RWPE2 (cell line): ENCODE results near the gene OR13F1.

Experiments used
- ATAC-seq: fragments of 200-7000 bp; cut with Tn5 transposase; 3 replicates; pipeline ENCODE4 v1.9.1; 2021; ENCODE audit warnings: low read depth
- DNase-seq: peaks from one replicate; pipeline ENCODE4 v3.0.0-alpha.2; 2020; ENCODE audit warnings: low spot score
- H3K27ac ChIP-seq: fragments of 450-650 bp; 2 replicates; pipeline ENCODE4 v1.5.1; 2017; ENCODE audit warnings: mild to moderate bottlenecking; ENCODE audit not compliant: poor library complexity, severe bottlenecking
- H3K27me3 ChIP-seq: fragments of 250-450 bp; sonication (Bioruptor Pico); 2 replicates; pipeline ENCODE4 v1.5.1; 2021; ENCODE audit warnings: mild to moderate bottlenecking, moderate library complexity; ENCODE audit not compliant: insufficient read depth, poor library complexity, severe bottlenecking
- H3K36me3 ChIP-seq: fragments of 250-450 bp; sonication (Bioruptor Pico); 2 replicates; pipeline ENCODE4 v1.5.1; 2020; ENCODE audit warnings: low read depth, mild to moderate bottlenecking, moderate library complexity
- H3K4me1 ChIP-seq: fragments of 250-450 bp; sonication (Bioruptor Pico); 2 replicates; pipeline ENCODE4 v1.5.1; 2021; ENCODE audit warnings: mild to moderate bottlenecking, moderate library complexity; ENCODE audit not compliant: insufficient read depth, poor library complexity, severe bottlenecking
- H3K4me3 ChIP-seq: fragments of 250-450 bp; sonication (Bioruptor Pico); 2 replicates; pipeline ENCODE4 v1.5.1; 2021; ENCODE audit warnings: mild to moderate bottlenecking, moderate library complexity; ENCODE audit not compliant: severe bottlenecking
- H3K9me3 ChIP-seq: fragments of 250-450 bp; sonication (Bioruptor Pico); 2 replicates; pipeline ENCODE4 v1.5.1; 2021; ENCODE audit warnings: mild to moderate bottlenecking, moderate library complexity; ENCODE audit not compliant: severe bottlenecking
- TF ChIP-seq, protein P1 (sequence below): fragments of 450-650 bp; IDR thresholded peaks from one replicate; pipeline ENCODE4 v1.5.1; 2017; ENCODE audit warnings: mild to moderate bottlenecking, moderate library complexity; ENCODE audit not compliant: poor library complexity, severe bottlenecking

Gene OR13F1

GRCh38 chr9:104527109-104527508 is 23.0 kb downstream of the OR13F1 start, which contains the start of gene OR13C4:
OR13C4 (minus strand) TSS chr9:104527209; CDS start chr9:104527209, 0 bp downstream.
- no peak within 1 kb of the TSS for H3K27ac ChIP-seq
- H3K4me3 ChIP-seq, result no peak within 1 kb of the TSS
- DNase-seq (no peak), ATAC-seq (no peak)
- H3K4me1 ChIP-seq, result no peaks in the 10 kb centered on the region
- H3K36me3 ChIP-seq, result no peaks in the 10 kb centered on the region
- TF ChIP-seq, protein P1, sequence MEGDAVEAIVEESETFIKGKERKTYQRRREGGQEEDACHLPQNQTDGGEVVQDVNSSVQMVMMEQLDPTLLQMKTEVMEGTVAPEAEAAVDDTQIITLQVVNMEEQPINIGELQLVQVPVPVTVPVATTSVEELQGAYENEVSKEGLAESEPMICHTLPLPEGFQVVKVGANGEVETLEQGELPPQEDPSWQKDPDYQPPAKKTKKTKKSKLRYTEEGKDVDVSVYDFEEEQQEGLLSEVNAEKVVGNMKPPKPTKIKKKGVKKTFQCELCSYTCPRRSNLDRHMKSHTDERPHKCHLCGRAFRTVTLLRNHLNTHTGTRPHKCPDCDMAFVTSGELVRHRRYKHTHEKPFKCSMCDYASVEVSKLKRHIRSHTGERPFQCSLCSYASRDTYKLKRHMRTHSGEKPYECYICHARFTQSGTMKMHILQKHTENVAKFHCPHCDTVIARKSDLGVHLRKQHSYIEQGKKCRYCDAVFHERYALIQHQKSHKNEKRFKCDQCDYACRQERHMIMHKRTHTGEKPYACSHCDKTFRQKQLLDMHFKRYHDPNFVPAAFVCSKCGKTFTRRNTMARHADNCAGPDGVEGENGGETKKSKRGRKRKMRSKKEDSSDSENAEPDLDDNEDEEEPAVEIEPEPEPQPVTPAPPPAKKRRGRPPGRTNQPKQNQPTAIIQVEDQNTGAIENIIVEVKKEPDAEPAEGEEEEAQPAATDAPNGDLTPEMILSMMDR, result no peak
- H3K9me3 ChIP-seq, result no peaks in the 10 kb centered on the region
- no peaks in the 10 kb centered on the region for H3K27me3 ChIP-seq

DNA sequence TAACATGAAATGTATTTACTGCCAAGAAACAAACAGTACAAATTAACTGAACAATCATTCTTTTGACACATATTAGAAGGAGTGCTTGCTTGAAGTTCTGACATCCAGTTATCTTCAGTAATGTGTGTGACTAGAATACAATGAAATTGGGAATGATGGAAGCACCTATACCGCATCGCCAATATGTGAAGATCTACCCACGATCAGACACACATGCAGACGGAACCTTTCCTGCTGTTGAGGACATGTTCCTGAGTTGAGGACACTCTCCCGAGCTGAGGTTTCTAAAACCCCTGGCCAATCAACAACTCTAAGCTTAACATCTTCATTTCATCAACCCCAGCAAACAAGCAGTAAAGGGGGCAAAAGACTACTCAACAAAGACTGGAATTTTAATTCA is 32.7 kb downstream of the OR13F1 start, which contains the start of gene OR13C3:
Gene OR13C3 (minus strand): TSS at position 101 of the 400 bp plus-strand sequence. CDS start 133 bp downstream, outside the sequence.
- H3K4me3 ChIP-seq, result no peak within 1 kb of the TSS
- DNase-seq (no peak), ATAC-seq (no peak)
- no peak within 1 kb of the TSS for H3K27ac ChIP-seq
- no peaks in the 10 kb centered on the region for H3K4me1 ChIP-seq
- TF ChIP-seq, protein P1, result no peak
- H3K27me3 ChIP-seq, result no peaks in the 10 kb centered on the region
- no peaks in the 10 kb centered on the region for H3K9me3 ChIP-seq
- H3K36me3 ChIP-seq, result no peaks in the 10 kb centered on the region

- Histone ChIP-seq H3K4me3 (no peak overlapping the region), H3K4me1 (no peaks in the 10 kb centered on the region), H3K27ac (no peak overlapping the region), H3K9me3 (no peaks in the 10 kb centered on the region), H3K36me3 (no peaks in the 10 kb centered on the region), H3K27me3 (no peaks in the 10 kb centered on the region)
- no peak for DNase-seq
- no peak for ATAC-seq
- TF ChIP-seq, protein P1, result no peak
Observed at GRCh38 chr9:104539275-104539674, 35.2 kb downstream of the OR13F1 start.

GRCh38 chr9:104544644-104545043 is 40.6 kb downstream of the OR13F1 start:
- no peaks in the 10 kb centered on the region for H3K9me3 ChIP-seq
- DNase-seq (no peak), ATAC-seq (no peak)
- no peak overlapping the region for H3K4me3 ChIP-seq
- H3K36me3 ChIP-seq, result no peaks in the 10 kb centered on the region
- no peaks in the 10 kb centered on the region for H3K4me1 ChIP-seq
- H3K27me3 ChIP-seq, result no peaks in the 10 kb centered on the region
- TF ChIP-seq, protein P1, result no peak
- H3K27ac ChIP-seq, result no peak overlapping the region

DNA sequence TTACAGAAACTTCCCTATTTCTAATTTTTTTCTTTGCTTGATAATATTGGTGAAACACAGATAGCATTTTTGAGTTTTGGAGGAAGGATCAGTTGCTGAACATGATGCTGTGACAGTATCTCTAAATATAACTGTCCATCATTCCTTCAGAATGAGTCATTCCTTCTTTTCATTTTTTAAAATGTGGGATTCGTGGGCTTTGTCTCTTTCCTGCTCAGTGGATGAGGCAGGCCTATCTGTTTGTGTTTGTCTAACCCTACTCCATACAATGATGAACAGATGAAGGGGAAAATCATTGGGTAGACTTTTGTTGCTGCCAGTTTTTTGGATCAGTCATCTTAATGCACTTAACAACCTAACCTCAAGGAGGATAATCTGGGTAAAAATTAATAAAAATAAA is 49.2 kb downstream of the OR13F1 start:
- DNase-seq (no peak), ATAC-seq (no peak)
- Histone ChIP-seq H3K27ac (no peak overlapping the region), H3K9me3 (no peaks in the 10 kb centered on the region), H3K27me3 (no peaks in the 10 kb centered on the region), H3K36me3 (no peaks in the 10 kb centered on the region), H3K4me1 (no peaks in the 10 kb centered on the region), H3K4me3 (no peak overlapping the region)
- TF ChIP-seq, protein P1, result no peak
